Measurements from ENCODE around the gene GNAZ.

- TF ChIP-seq, protein P1, sequence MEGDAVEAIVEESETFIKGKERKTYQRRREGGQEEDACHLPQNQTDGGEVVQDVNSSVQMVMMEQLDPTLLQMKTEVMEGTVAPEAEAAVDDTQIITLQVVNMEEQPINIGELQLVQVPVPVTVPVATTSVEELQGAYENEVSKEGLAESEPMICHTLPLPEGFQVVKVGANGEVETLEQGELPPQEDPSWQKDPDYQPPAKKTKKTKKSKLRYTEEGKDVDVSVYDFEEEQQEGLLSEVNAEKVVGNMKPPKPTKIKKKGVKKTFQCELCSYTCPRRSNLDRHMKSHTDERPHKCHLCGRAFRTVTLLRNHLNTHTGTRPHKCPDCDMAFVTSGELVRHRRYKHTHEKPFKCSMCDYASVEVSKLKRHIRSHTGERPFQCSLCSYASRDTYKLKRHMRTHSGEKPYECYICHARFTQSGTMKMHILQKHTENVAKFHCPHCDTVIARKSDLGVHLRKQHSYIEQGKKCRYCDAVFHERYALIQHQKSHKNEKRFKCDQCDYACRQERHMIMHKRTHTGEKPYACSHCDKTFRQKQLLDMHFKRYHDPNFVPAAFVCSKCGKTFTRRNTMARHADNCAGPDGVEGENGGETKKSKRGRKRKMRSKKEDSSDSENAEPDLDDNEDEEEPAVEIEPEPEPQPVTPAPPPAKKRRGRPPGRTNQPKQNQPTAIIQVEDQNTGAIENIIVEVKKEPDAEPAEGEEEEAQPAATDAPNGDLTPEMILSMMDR (IDR thresholded peaks at IDR 0.05): no peak
- TF ChIP-seq POLR2A (IDR thresholded peaks at IDR 0.05): no peak
Measured at GRCh38 chr22:23140385-23140784, 70.1 kb downstream of the GNAZ start.
